H9 (cell line): ENCODE data around the gene TENM3. TPM values are rescaled to one million over a fixed set of nuclear protein-coding genes. Genes with fewer than 3 reads are reported as not detected.

Experiments
- DNase-seq: peaks from one replicate; pipeline ENCODE4 v3.0.0-alpha.2; 2017
- H2AFZ ChIP-seq: one replicate; pipeline ENCODE4 v1.6.1; 2013; ENCODE audit warnings: mild to moderate bottlenecking, low read length, control low read depth, moderate library complexity
- H2AK5ac ChIP-seq: 2 replicates; pipeline ENCODE4 v1.6.1; 2013; ENCODE audit warnings: low read length, control low read depth, mixed read lengths; ENCODE audit not compliant: insufficient read length
- H2BK120ac ChIP-seq: one replicate; pipeline ENCODE4 v1.6.1; 2013; ENCODE audit warnings: low read depth, mild to moderate bottlenecking, low read length, control low read depth, inconsistent platforms; ENCODE audit not compliant: poor library complexity, severe bottlenecking
- H2BK12ac ChIP-seq: 2 replicates; pipeline ENCODE4 v1.6.1; 2013; ENCODE audit warnings: low read length, control low read depth, mixed read lengths, low read depth; ENCODE audit not compliant: insufficient read length
- H2BK15ac ChIP-seq: 2 replicates; pipeline ENCODE4 v1.6.1; 2013; ENCODE audit warnings: low read depth, low read length, control low read depth
- H2BK20ac ChIP-seq: one replicate; pipeline ENCODE4 v1.6.1; 2013; ENCODE audit warnings: low read depth, mild to moderate bottlenecking, low read length, control low read depth, inconsistent platforms; ENCODE audit not compliant: poor library complexity, severe bottlenecking
- H2BK5ac ChIP-seq: 2 replicates; pipeline ENCODE4 v1.6.1; 2013; ENCODE audit warnings: low read length, control low read depth, mixed read lengths; ENCODE audit not compliant: insufficient read length
- H3K14ac ChIP-seq: 2 replicates; pipeline ENCODE4 v1.6.1; 2013; ENCODE audit warnings: low read length, control low read depth; ENCODE audit not compliant: insufficient read depth
- H3K18ac ChIP-seq: 2 replicates; pipeline ENCODE4 v1.6.1; 2013; ENCODE audit warnings: low read depth, mild to moderate bottlenecking, mixed read lengths, low read length, control low read depth; ENCODE audit not compliant: insufficient read length
- H3K23ac ChIP-seq: 2 replicates; pipeline ENCODE4 v1.6.1; 2013; ENCODE audit warnings: low read length, control low read depth, mixed read lengths, low read depth; ENCODE audit not compliant: insufficient read length
- H3K23me2 ChIP-seq: 2 replicates; pipeline ENCODE4 v1.6.1; 2013; ENCODE audit warnings: low read depth, mild to moderate bottlenecking, mixed read lengths, low read length, control low read depth; ENCODE audit not compliant: insufficient read length, poor library complexity, severe bottlenecking
- H3K27ac ChIP-seq: 2 replicates; pipeline ENCODE4 v1.5.1; 2013; ENCODE audit warnings: low read length, control low read depth, mixed read lengths, low read depth; ENCODE audit not compliant: insufficient read length
- H3K27me3 ChIP-seq: 2 replicates; pipeline ENCODE4 v1.6.1; 2013; ENCODE audit warnings: low read length, control low read depth, inconsistent platforms; ENCODE audit not compliant: insufficient read depth
- H3K4ac ChIP-seq: 2 replicates; pipeline ENCODE4 v1.6.1; 2013; ENCODE audit warnings: low read depth, mild to moderate bottlenecking, control low read depth, inconsistent platforms, low read length, moderate library complexity
- H3K4me1 ChIP-seq: 2 replicates; pipeline ENCODE4 v1.6.1; 2013; ENCODE audit warnings: low read length, control low read depth, inconsistent platforms; ENCODE audit not compliant: insufficient read depth
- H3K4me2 ChIP-seq: 2 replicates; pipeline ENCODE4 v1.6.1; 2013; ENCODE audit warnings: low read length, control low read depth, mixed read lengths; ENCODE audit not compliant: insufficient read length, insufficient read depth
- H3K56ac ChIP-seq: 2 replicates; pipeline ENCODE4 v1.6.1; 2013; ENCODE audit warnings: low read depth, mild to moderate bottlenecking, mixed read lengths, low read length, control low read depth; ENCODE audit not compliant: insufficient read length
- H3K79me1 ChIP-seq: 2 replicates; pipeline ENCODE4 v1.6.1; 2013; ENCODE audit warnings: low read depth, mild to moderate bottlenecking, moderate library complexity, low read length, control low read depth, inconsistent platforms; ENCODE audit not compliant: insufficient read depth, poor library complexity, severe bottlenecking
- H3K79me2 ChIP-seq: 2 replicates; pipeline ENCODE4 v1.6.1; 2013; ENCODE audit warnings: low read length, control low read depth, inconsistent platforms; ENCODE audit not compliant: insufficient read depth
- H3K9ac ChIP-seq: 2 replicates; pipeline ENCODE4 v1.6.1; 2013; ENCODE audit warnings: low read length, control low read depth, mixed read lengths; ENCODE audit not compliant: insufficient read length; ENCODE audit errors: extremely low read depth
- H3K9me3 ChIP-seq: one replicate; pipeline ENCODE4 v1.6.1; 2013; ENCODE audit warnings: low read depth, low read length, inconsistent platforms; ENCODE audit not compliant: control insufficient read depth
- H3T11ph ChIP-seq: one replicate; pipeline ENCODE4 v1.6.1; 2013; ENCODE audit warnings: mild to moderate bottlenecking, low read length, control low read depth, inconsistent platforms
- H4K20me1 ChIP-seq: one replicate; pipeline ENCODE4 v1.6.1; 2013; ENCODE audit not compliant: control insufficient read depth, insufficient read length, insufficient read depth
- H4K5ac ChIP-seq: 2 replicates; pipeline ENCODE4 v1.6.1; 2013; ENCODE audit warnings: low read depth, mild to moderate bottlenecking, mixed read lengths, low read length, control low read depth; ENCODE audit not compliant: insufficient read length
- H4K8ac ChIP-seq: replicated peaks from 2 replicates; pipeline ENCODE4 v1.6.1; 2013; ENCODE audit warnings: low read length, control low read depth, mixed read lengths, low read depth; ENCODE audit not compliant: insufficient read length
- H4K91ac ChIP-seq: 2 replicates; pipeline ENCODE4 v1.6.1; 2013; ENCODE audit warnings: low read depth, mild to moderate bottlenecking, moderate library complexity, mixed read lengths, low read length, control low read depth; ENCODE audit not compliant: insufficient read length
- H3K27ac Mint-ChIP-seq, 3 experiments: 2 replicates in 2 of 3; 3 replicates in 1 of 3; pipeline ENCODE4 v1.8.0; 2020 to 2021; ENCODE audit warnings: mixed read lengths in 3 of 3, mild to moderate bottlenecking in 1 of 3, moderate library complexity in 1 of 3
- H3K27me3 Mint-ChIP-seq: 2 replicates; pipeline ENCODE4 v1.8.0; 2021; ENCODE audit warnings: low read depth, mild to moderate bottlenecking, moderate library complexity, mixed read lengths
- H3K36me3 Mint-ChIP-seq, 3 experiments: 2 replicates in 2 of 3; 3 replicates in 1 of 3; pipeline ENCODE4 v1.8.0; 2020 to 2021; ENCODE audit warnings: low read depth in 3 of 3, mixed read lengths in 3 of 3; ENCODE audit not compliant: insufficient read depth in 1 of 3
- H3K4me1 Mint-ChIP-seq, 2 experiments: 2 replicates each; pipeline ENCODE4 v1.8.0; 2020; ENCODE audit warnings: mixed read lengths in 2 of 2
- H3K4me3 Mint-ChIP-seq, 2 experiments: 2 replicates in 1 of 2; 3 replicates in 1 of 2; pipeline ENCODE4 v1.8.0; 2020 to 2021; ENCODE audit warnings: mild to moderate bottlenecking in 2 of 2, mixed read lengths in 2 of 2, moderate library complexity in 1 of 2
- H3K9me3 Mint-ChIP-seq, 2 experiments: 2 replicates in 1 of 2; 3 replicates in 1 of 2; pipeline ENCODE4 v1.8.0; 2020; ENCODE audit warnings: mild to moderate bottlenecking in 2 of 2, mixed read lengths in 2 of 2, moderate library complexity in 1 of 2
- WGBS: extraction: QIAGEN DNeasy Blood & Tissue Kit; methylation state at CpG from one replicate; pipeline ENCODE4 v1.1.7; 2013; ENCODE audit warnings: missing lambda C conversion rate, low lambda C conversion rate, mixed read lengths; ENCODE audit not compliant: insufficient read length; ENCODE audit errors: extremely low coverage; 5-methylcytosine and 5-hydroxymethylcytosine counted together
- total RNA-seq: library from RNA; stranded (reverse); gene quantifications from 2 replicates; pipeline ENCODE4 v1.2.1, GENCODE V29; 2021
- TF ChIP-seq, protein P1 (sequence below): fragments of 200-600 bp; sonication (generic); conservative IDR thresholded peaks from 3 replicates; pipeline ENCODE4 v1.8.0; 2021; ENCODE audit warnings: antibody characterized with exemption, mild to moderate bottlenecking

The TENM3 gene
- total RNA-seq, 1 experiment from 2014 or later = 49.6 TPM

- H2AK5ac ChIP-seq = no peak overlapping the region
- H3K27ac Mint-ChIP-seq = no peak overlapping the region; a peak in 1 of 7 replicates
- no peaks in the 10 kb centered on the region for H3K4me1 ChIP-seq
- H4K91ac ChIP-seq = no peak overlapping the region
- no peak for DNase-seq
- no peaks in the 10 kb centered on the region for H3K79me2 ChIP-seq
- TF ChIP-seq, protein P1, sequence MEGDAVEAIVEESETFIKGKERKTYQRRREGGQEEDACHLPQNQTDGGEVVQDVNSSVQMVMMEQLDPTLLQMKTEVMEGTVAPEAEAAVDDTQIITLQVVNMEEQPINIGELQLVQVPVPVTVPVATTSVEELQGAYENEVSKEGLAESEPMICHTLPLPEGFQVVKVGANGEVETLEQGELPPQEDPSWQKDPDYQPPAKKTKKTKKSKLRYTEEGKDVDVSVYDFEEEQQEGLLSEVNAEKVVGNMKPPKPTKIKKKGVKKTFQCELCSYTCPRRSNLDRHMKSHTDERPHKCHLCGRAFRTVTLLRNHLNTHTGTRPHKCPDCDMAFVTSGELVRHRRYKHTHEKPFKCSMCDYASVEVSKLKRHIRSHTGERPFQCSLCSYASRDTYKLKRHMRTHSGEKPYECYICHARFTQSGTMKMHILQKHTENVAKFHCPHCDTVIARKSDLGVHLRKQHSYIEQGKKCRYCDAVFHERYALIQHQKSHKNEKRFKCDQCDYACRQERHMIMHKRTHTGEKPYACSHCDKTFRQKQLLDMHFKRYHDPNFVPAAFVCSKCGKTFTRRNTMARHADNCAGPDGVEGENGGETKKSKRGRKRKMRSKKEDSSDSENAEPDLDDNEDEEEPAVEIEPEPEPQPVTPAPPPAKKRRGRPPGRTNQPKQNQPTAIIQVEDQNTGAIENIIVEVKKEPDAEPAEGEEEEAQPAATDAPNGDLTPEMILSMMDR = no peak
- no peak overlapping the region for H2BK15ac ChIP-seq
- H2BK120ac ChIP-seq = no peak overlapping the region
- H3K18ac ChIP-seq = no peak overlapping the region
- no peak overlapping the region for H3K56ac ChIP-seq
- H3K4me2 ChIP-seq = no peak overlapping the region
- no peaks in the 10 kb centered on the region for H4K20me1 ChIP-seq
- H3K27me3 Mint-ChIP-seq = no peaks in the 10 kb centered on the region; the same call in 1 of the 2 replicates
- H2BK12ac ChIP-seq = no peak overlapping the region
- H2BK20ac ChIP-seq = no peak overlapping the region
- no peak overlapping the region for H3T11ph ChIP-seq
- no CpG with 5 or more reads among the region's 17 CpGs for WGBS
- H3K79me1 ChIP-seq = no peaks in the 10 kb centered on the region
- no peak overlapping the region for H3K4me3 Mint-ChIP-seq
- no peaks in the 10 kb centered on the region for H3K23me2 ChIP-seq
- H3K36me3 Mint-ChIP-seq = peaks cover 0 to 5% (median 0%) of the 10 kb centered on the region in 3 experiments; a peak in 1 of 7 replicates
- peaks cover 20 to 23% of the 10 kb centered on the region in 2 experiments for H3K4me1 Mint-ChIP-seq
- H3K27me3 ChIP-seq = no peaks in the 10 kb centered on the region
- H3K9ac ChIP-seq = no peak overlapping the region
- H3K9me3 ChIP-seq = no peaks in the 10 kb centered on the region
- H3K9me3 Mint-ChIP-seq = peaks cover 4% of the 10 kb centered on the region in 2 experiments; a peak in 1 of 5 replicates
- H4K5ac ChIP-seq = no peak overlapping the region
- no peak overlapping the region for H2BK5ac ChIP-seq
- H3K23ac ChIP-seq = no peak overlapping the region
- no peak overlapping the region for H3K4ac ChIP-seq
- H3K27ac ChIP-seq = no peak overlapping the region
- H3K14ac ChIP-seq = no peak overlapping the region
- no peak overlapping the region for H2AFZ ChIP-seq
- no peak overlapping the region for H4K8ac ChIP-seq
These were observed 599.7 kb downstream of the TENM3 start for GRCh38 chr4:182842759-182843390.
